ENCODE results near the gene TCF7L2.

GRCh38 chr10:113095419-113096127 is 145.5 kb downstream of the TCF7L2 start:
- no peak for TF ChIP-seq CTCF (IDR thresholded peaks at IDR 0.05)
- no peak for TF ChIP-seq POLR2AphosphoS5 (IDR thresholded peaks at IDR 0.05; ENCODE audit: low read depth, low read length)
- no peak for TF ChIP-seq SIN3A (IDR thresholded peaks at IDR 0.05; ENCODE audit: borderline replicate concordance, insufficient read depth, low read depth, low read length)
- no peak for TF ChIP-seq REST (IDR thresholded peaks at IDR 0.05; ENCODE audit: insufficient read depth in 1 of 2, low read depth in 2 of 2, low read length in 1 of 2)
